GM23338 (cell line): Measurements from ENCODE around the gene NHLH2. TPM values are rescaled to one million over a fixed set of nuclear protein-coding genes. Genes with fewer than 3 reads are reported as not detected.

Experiments used
- ATAC-seq: fragments of 200-7000 bp; cut with Tn5 transposase; 3 replicates; pipeline ENCODE4 v1.9.1; 2020
- DNase-seq: peaks from one replicate; pipeline ENCODE4 v3.0.0-alpha.2; 2015; ENCODE audit warnings: low spot score
- H2AFZ ChIP-seq: fragments of 200-600 bp; sonication (generic); 2 replicates; pipeline ENCODE4 v1.8.0; 2016; ENCODE audit warnings: antibody characterized with exemption, mild to moderate bottlenecking, moderate library complexity
- H3F3A ChIP-seq: fragments of 200-600 bp; sonication (generic); replicated peaks from 2 replicates; pipeline ENCODE4 v1.8.0; 2017; ENCODE audit warnings: antibody characterized with exemption, mixed run types, low read depth
- H3K27ac ChIP-seq: fragments of 200-600 bp; sonication (generic); 2 replicates; pipeline ENCODE4 v1.6.1; 2016; ENCODE audit warnings: low read depth
- H3K27me3 ChIP-seq: fragments of 200-600 bp; sonication (generic); 2 replicates; pipeline ENCODE4 v1.8.0; 2016; ENCODE audit warnings: mild to moderate bottlenecking, mixed run types, moderate library complexity; ENCODE audit not compliant: insufficient read depth
- H3K36me3 ChIP-seq: fragments of 200-600 bp; sonication (generic); 2 replicates; pipeline ENCODE4 v1.8.0; 2016; ENCODE audit warnings: mild to moderate bottlenecking; ENCODE audit not compliant: insufficient read depth
- H3K4me1 ChIP-seq: fragments of 200-600 bp; sonication (generic); 2 replicates; pipeline ENCODE4 v1.8.0; 2016; ENCODE audit warnings: mild to moderate bottlenecking, moderate library complexity; ENCODE audit not compliant: insufficient read depth
- H3K4me2 ChIP-seq: fragments of 200-600 bp; sonication (generic); 2 replicates; pipeline ENCODE4 v1.7.1; 2017; ENCODE audit warnings: mixed run types
- H3K4me3 ChIP-seq: fragments of 200-600 bp; sonication (generic); 2 replicates; pipeline ENCODE4 v1.6.1; 2016; ENCODE audit warnings: mixed run types
- H3K79me2 ChIP-seq: fragments of 200-600 bp; sonication (generic); replicated peaks from 2 replicates; pipeline ENCODE4 v1.8.0; 2017; ENCODE audit warnings: mild to moderate bottlenecking; ENCODE audit not compliant: insufficient read depth
- H3K9me2 ChIP-seq: fragments of 200-600 bp; sonication (generic); 2 replicates; pipeline ENCODE4 v1.8.0; 2017; ENCODE audit not compliant: insufficient read depth
- H4K20me1 ChIP-seq: fragments of 200-600 bp; sonication (generic); replicated peaks from 2 replicates; pipeline ENCODE4 v1.8.0; 2017; ENCODE audit warnings: mild to moderate bottlenecking; ENCODE audit not compliant: insufficient read depth
- H3K27ac Mint-ChIP-seq: 2 replicates; pipeline ENCODE4 v1.8.0; 2020; ENCODE audit warnings: inconsistent platforms, mild to moderate bottlenecking, moderate library complexity, mixed read lengths
- H3K27me3 Mint-ChIP-seq: 3 replicates; pipeline ENCODE4 v1.8.0; 2022; ENCODE audit warnings: low read depth, mild to moderate bottlenecking, moderate library complexity, mixed read lengths, inconsistent platforms; ENCODE audit not compliant: insufficient read depth, poor library complexity
- H3K36me3 Mint-ChIP-seq: 3 replicates; pipeline ENCODE4 v1.8.0; 2021; ENCODE audit warnings: low read depth, mild to moderate bottlenecking, inconsistent platforms, moderate library complexity, mixed read lengths
- H3K4me1 Mint-ChIP-seq: 3 replicates; pipeline ENCODE4 v1.8.0; 2020; ENCODE audit warnings: mild to moderate bottlenecking, inconsistent platforms, mixed read lengths
- H3K4me3 Mint-ChIP-seq: 3 replicates; pipeline ENCODE4 v1.8.0; 2021; ENCODE audit warnings: moderate library complexity, mild to moderate bottlenecking, inconsistent platforms, mixed read lengths
- H3K9me3 Mint-ChIP-seq: 3 replicates; pipeline ENCODE4 v1.8.0; 2020; ENCODE audit warnings: moderate library complexity, mild to moderate bottlenecking, inconsistent platforms, mixed read lengths
- CREB1 ChIP-seq: fragments of 250-450 bp; sonication (Bioruptor Pico); IDR thresholded peaks from 2 replicates; pipeline ENCODE4 v1.5.0; 2020; ENCODE audit warnings: low read depth, mild to moderate bottlenecking, moderate library complexity
- ETS1 ChIP-seq: IDR thresholded peaks from 2 replicates; pipeline ENCODE4 v1.6.1; 2016; ENCODE audit warnings: antibody characterized with exemption
- EZH2 ChIP-seq: fragments of 200-600 bp; sonication (generic); IDR thresholded peaks from one replicate; pipeline ENCODE4 v1.8.0; 2017; ENCODE audit warnings: antibody characterized with exemption, mild to moderate bottlenecking, low read depth; ENCODE audit not compliant: unreplicated experiment
- EZH2phosphoT487 ChIP-seq: fragments of 200-600 bp; sonication (generic); IDR thresholded peaks from one replicate; pipeline ENCODE4 v1.8.1; 2018; ENCODE audit warnings: antibody characterized with exemption; ENCODE audit not compliant: unreplicated experiment
- JUNB ChIP-seq: IDR thresholded peaks from one replicate; pipeline ENCODE4 v1.6.1; 2016; ENCODE audit warnings: antibody characterized with exemption; ENCODE audit not compliant: unreplicated experiment
- NANOG ChIP-seq: IDR thresholded peaks from 2 replicates; pipeline ENCODE4 v1.6.1; 2016; ENCODE audit warnings: antibody characterized with exemption, borderline replicate concordance
- POLR2AphosphoS5 ChIP-seq: IDR thresholded peaks from 2 replicates; pipeline ENCODE4 v1.6.1; 2016; ENCODE audit warnings: antibody characterized with exemption, low read depth
- REST ChIP-seq: IDR thresholded peaks from one replicate; pipeline ENCODE4 v1.6.1; 2018; ENCODE audit warnings: antibody characterized with exemption; ENCODE audit not compliant: unreplicated experiment
- STAT1 ChIP-seq: IDR thresholded peaks from one replicate; pipeline ENCODE4 v1.6.1; 2016; ENCODE audit warnings: antibody characterized with exemption; ENCODE audit not compliant: unreplicated experiment
- ZNF114 ChIP-seq: fragments of 250-450 bp; sonication (Bioruptor Pico); IDR thresholded peaks from 2 replicates; pipeline ENCODE4 v1.5.0; 2020; ENCODE audit warnings: mild to moderate bottlenecking, moderate library complexity
- ZNF331 ChIP-seq: fragments of 250-450 bp; sonication (Bioruptor Pico); IDR thresholded peaks from 2 replicates; pipeline ENCODE4 v1.5.0; 2020; ENCODE audit warnings: low read depth, mild to moderate bottlenecking, moderate library complexity
- ZNF462 ChIP-seq: fragments of 250-450 bp; sonication (Bioruptor Pico); IDR thresholded peaks from 2 replicates; pipeline ENCODE4 v1.5.0; 2020; ENCODE audit warnings: mild to moderate bottlenecking, moderate library complexity
- polyA plus RNA-seq: library from polyadenylated mRNA; unstranded; fragments of >200 nt; fragmentation: Nextera tagmentation; extraction: Ambion mirVana; gene quantifications from 2 replicates; pipeline ENCODE4 v1.2.1, GENCODE V29; 2016
- total RNA-seq: library from RNA; depleted of rRNA; stranded (reverse); fragments of >200 nt; shearing (Covaris generic); gene quantifications from 2 replicates; pipeline ENCODE4 v1.2.3, GENCODE V29; 2014

Gene NHLH2
- total and polyA plus RNA-seq, 2 experiments from 2014 or later, result 1.7 to 1.9 TPM

GRCh38 chr1:115827452-115828044 lies 13.4 kb downstream of the NHLH2 start (continued):
- TF ChIP-seq ZNF331 (CRISPR knock-in tag), result no peak
- no peak for TF ChIP-seq JUNB
- TF ChIP-seq ZNF114, result no peak
- TF ChIP-seq EZH2phosphoT487, result no peak
- TF ChIP-seq ETS1, result no peak
- TF ChIP-seq EZH2, result no peak
- TF ChIP-seq CREB1 (CRISPR knock-in tag), result no peak
- TF ChIP-seq REST, result no peak
- TF ChIP-seq POLR2AphosphoS5, result no peak
- no peak for TF ChIP-seq NANOG
- no peak for TF ChIP-seq STAT1

- ATAC-seq (no peak), DNase-seq (no peak)
- Histone ChIP-seq H3K9me2 (no peaks in the 10 kb centered on the region), H3K4me2 (no peak overlapping the region), H3F3A (no peaks in the 10 kb centered on the region; the same call in 1 of the 2 replicates), H4K20me1 (no peaks in the 10 kb centered on the region), H3K4me3 (no peak overlapping the region), H3K4me1 (peaks cover 29% of the 10 kb centered on the region), H3K27me3 (peaks cover 32% of the 10 kb centered on the region), H3K36me3 (no peaks in the 10 kb centered on the region), H3K79me2 (no peaks in the 10 kb centered on the region), H2AFZ (no peak overlapping the region), H3K27ac (no peak overlapping the region)
- H3K4me1 Mint-ChIP-seq, result peaks cover 36% of the 10 kb centered on the region
- H3K9me3 Mint-ChIP-seq, result no peaks in the 10 kb centered on the region
- H3K27me3 Mint-ChIP-seq, result peaks cover 19% of the 10 kb centered on the region
- no peak overlapping the region for H3K4me3 Mint-ChIP-seq
- H3K36me3 Mint-ChIP-seq, result no peaks in the 10 kb centered on the region
- no peak overlapping the region for H3K27ac Mint-ChIP-seq
- no peak for TF ChIP-seq EZH2
- no peak for TF ChIP-seq NANOG
- no peak for TF ChIP-seq ZNF462 (CRISPR knock-in tag)
- no peak for TF ChIP-seq EZH2phosphoT487
- TF ChIP-seq ZNF114, result no peak
- no peak for TF ChIP-seq JUNB
- TF ChIP-seq CREB1 (CRISPR knock-in tag), result no peak
- TF ChIP-seq ZNF331 (CRISPR knock-in tag), result no peak
These were observed 14.3 kb downstream of the NHLH2 start for GRCh38 chr1:115826628-115827027.
